ENCODE results near the gene MOSMO. TPM values are rescaled to one million over a fixed set of nuclear protein-coding genes. Genes with fewer than 3 reads are reported as not detected.
"Not testable (repeated sequence)": the region's sequence is repeated elsewhere in the genome, so short reads cannot be mapped to it uniquely, and the experiment has no call there.

The MOSMO gene
- total RNA-seq, 1 experiment from 2014 or later = 30.8 TPM

GRCh38 chr16:22092143-22092933, 84.4 kb downstream of the MOSMO start, which contains the start of gene VWA3A:
VWA3A (plus strand) TSS chr16:22092541; CDS start chr16:22092638, 97 bp downstream.
- peak; percentile 39 for DNase-seq (ENCODE audit: low read depth)

- no peak for DNase-seq (ENCODE audit: low read depth)
Measured at GRCh38 chr16:22093331-22093730, 85.4 kb downstream of the MOSMO start.

GRCh38 chr16:22093996-22094395, 86.1 kb downstream of the MOSMO start:
- DNase-seq (ENCODE audit: low read depth) = no peak

GRCh38 chr16:22098405-22099255, 90.7 kb downstream of the MOSMO start:
- DNase-seq (ENCODE audit: low read depth) = peak; percentile 62

GRCh38 chr16:22099256-22099975, 91.5 kb downstream of the MOSMO start:
- no peak for DNase-seq (ENCODE audit: low read depth)

- DNase-seq (ENCODE audit: low read depth) = no peak
Measured at GRCh38 chr16:22103441-22103840, 95.5 kb downstream of the MOSMO start.

- DNase-seq (ENCODE audit: low read depth) = no peak
Measured at GRCh38 chr16:22109258-22109898, 101.5 kb downstream of the MOSMO start.

GRCh38 chr16:22111629-22112028, 103.7 kb downstream of the MOSMO start:
- not testable (repeated sequence) for DNase-seq (ENCODE audit: low read depth)

- DNase-seq (ENCODE audit: low read depth) = no peak
Measured at GRCh38 chr16:22116095-22116700, 108.3 kb downstream of the MOSMO start.

GRCh38 chr16:22117609-22118008, 109.7 kb downstream of the MOSMO start:
- no peak for DNase-seq (ENCODE audit: low read depth)

GRCh38 chr16:22120440-22120839, 112.5 kb downstream of the MOSMO start:
- no peak for DNase-seq (ENCODE audit: low read depth)

GRCh38 chr16:22122239-22122638, 114.3 kb downstream of the MOSMO start:
- no peak for DNase-seq (ENCODE audit: low read depth)

- peak; percentile 44 for DNase-seq (ENCODE audit: low read depth)
Measured at GRCh38 chr16:22123146-22123545, 115.2 kb downstream of the MOSMO start.

- DNase-seq (ENCODE audit: low read depth) = no peak
Measured at GRCh38 chr16:22123759-22124490, 116.0 kb downstream of the MOSMO start.

- DNase-seq (ENCODE audit: low read depth) = no peak
Measured at GRCh38 chr16:22124583-22125284, 116.8 kb downstream of the MOSMO start.

GRCh38 chr16:22126037-22126558, 118.2 kb downstream of the MOSMO start:
- peak; percentile 13 for DNase-seq (ENCODE audit: low read depth)

GRCh38 chr16:22128537-22128936, 120.6 kb downstream of the MOSMO start:
- DNase-seq (ENCODE audit: low read depth) = not testable (repeated sequence)

- DNase-seq (ENCODE audit: low read depth) = no peak
Measured at GRCh38 chr16:22130528-22130927, 122.6 kb downstream of the MOSMO start.

GRCh38 chr16:22132801-22133200, 124.9 kb downstream of the MOSMO start:
- no peak for DNase-seq (ENCODE audit: low read depth)
